NCI-H2196 treated with DMSO at 0.1 percent for 48 hours (cell line): Measurements from ENCODE around the gene OPN1MW.
"Not testable (repeated sequence)": the region's sequence is repeated elsewhere in the genome, so short reads cannot be mapped to it uniquely, and the experiment has no call there.

Experiments used
- DNase-seq: peaks from one replicate; lab custom pipeline; 2025; ENCODE audit not compliant: unreplicated experiment; lab: John Stamatoyannopoulos, UW

OPN1MW gene

GRCh38 chrX:154182296-154182695 lies at the start of gene OPN1MW:
OPN1MW (plus strand) TSS chrX:154182596; CDS start chrX:154182678, 82 bp downstream.
- DNase-seq, result not testable (repeated sequence)

GRCh38 chrX:154135458-154136229 lies 46.8 kb upstream of the OPN1MW start:
- no peak for DNase-seq

GRCh38 chrX:154136627-154137161 lies 45.7 kb upstream of the OPN1MW start:
- no peak for DNase-seq

- DNase-seq, result no peak
Measured at GRCh38 chrX:154138857-154139256, 43.5 kb upstream of the OPN1MW start.

GRCh38 chrX:154140206-154140605 lies 42.2 kb upstream of the OPN1MW start:
- no peak for DNase-seq

- DNase-seq, result no peak
Measured at GRCh38 chrX:154140742-154141141, 41.7 kb upstream of the OPN1MW start.

- no peak for DNase-seq
Measured at GRCh38 chrX:154142386-154142785, 40.0 kb upstream of the OPN1MW start.

GRCh38 chrX:154142950-154143745 lies 39.2 kb upstream of the OPN1MW start:
- DNase-seq, result no peak

- not testable (repeated sequence) for DNase-seq
Measured at GRCh38 chrX:154144010-154144409, 38.4 kb upstream of the OPN1MW start, which contains the start of gene OPN1LW. OPN1LW (plus strand) TSS chrX:154144243; CDS start chrX:154144284, 41 bp downstream.

- not testable (repeated sequence) for DNase-seq
Measured at GRCh38 chrX:154151030-154151429, 31.4 kb upstream of the OPN1MW start.

- not testable (repeated sequence) for DNase-seq
Measured at GRCh38 chrX:154156221-154156620, 26.2 kb upstream of the OPN1MW start.

- not testable (repeated sequence) for DNase-seq
Measured at GRCh38 chrX:154157207-154157606, 25.2 kb upstream of the OPN1MW start.

GRCh38 chrX:154159345-154159744 lies 23.1 kb upstream of the OPN1MW start:
- not testable (repeated sequence) for DNase-seq

- DNase-seq, result not testable (repeated sequence)
Measured at GRCh38 chrX:154164902-154165301, 17.5 kb upstream of the OPN1MW start.

- DNase-seq, result not testable (repeated sequence)
Measured at GRCh38 chrX:154168384-154168783, 14.0 kb upstream of the OPN1MW start.

- DNase-seq, result not testable (repeated sequence)
Measured at GRCh38 chrX:154172535-154172943, 9.9 kb upstream of the OPN1MW start.

- DNase-seq, result not testable (repeated sequence)
Measured at GRCh38 chrX:154174356-154174755, 8.0 kb upstream of the OPN1MW start.

GRCh38 chrX:154183794-154184193 lies 1.4 kb downstream of the OPN1MW start:
- not testable (repeated sequence) for DNase-seq

GRCh38 chrX:154192846-154193245 lies 10.4 kb downstream of the OPN1MW start:
- not testable (repeated sequence) for DNase-seq

- DNase-seq, result not testable (repeated sequence)
Measured at GRCh38 chrX:154194316-154194715, 11.9 kb downstream of the OPN1MW start.

- not testable (repeated sequence) for DNase-seq
Measured at GRCh38 chrX:154196466-154196865, 14.1 kb downstream of the OPN1MW start.
